DMS53 treated with DMSO at 0.1 percent for 48 hours (cell line): ENCODE measurements around the gene PLCL1.
"Not testable (repeated sequence)": the region's sequence is repeated elsewhere in the genome, so short reads cannot be mapped to it uniquely, and the experiment has no call there.

ENCODE experiments used
- DNase-seq: peaks from one replicate; lab custom pipeline; 2025; ENCODE audit not compliant: unreplicated experiment; lab: John Stamatoyannopoulos, UW

Gene PLCL1

GRCh38 chr2:198162276-198162675, 357.9 kb downstream of the PLCL1 start:
- DNase-seq, result no peak

DNA sequence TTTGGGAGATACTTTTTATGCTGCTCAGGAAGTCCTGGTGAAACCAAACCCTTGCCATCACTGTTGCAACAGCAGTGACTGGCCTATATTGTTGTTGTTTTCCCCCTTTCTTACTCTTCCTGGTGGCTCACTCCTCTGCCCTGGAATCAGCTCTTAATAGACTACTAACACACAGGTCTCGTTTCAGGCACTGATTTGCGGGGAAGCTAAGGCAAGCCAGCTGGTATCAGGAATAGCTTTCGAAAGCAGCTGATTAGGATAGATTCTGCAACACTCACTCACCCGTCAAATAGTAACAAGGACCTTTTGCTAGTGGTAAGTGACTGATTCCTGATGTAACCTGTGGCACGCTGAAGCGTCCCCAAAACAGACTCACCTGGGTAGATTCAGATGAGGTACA, 360.4 kb downstream of the PLCL1 start:
- no peak for DNase-seq

- DNase-seq, result no peak
Measured at GRCh38 chr2:198165289-198165688, 360.9 kb downstream of the PLCL1 start.

- DNase-seq, result no peak
Measured at GRCh38 chr2:198167346-198167745, 363.0 kb downstream of the PLCL1 start.

- DNase-seq, result no peak
Measured at GRCh38 chr2:198168651-198169050, 364.3 kb downstream of the PLCL1 start.

DNA sequence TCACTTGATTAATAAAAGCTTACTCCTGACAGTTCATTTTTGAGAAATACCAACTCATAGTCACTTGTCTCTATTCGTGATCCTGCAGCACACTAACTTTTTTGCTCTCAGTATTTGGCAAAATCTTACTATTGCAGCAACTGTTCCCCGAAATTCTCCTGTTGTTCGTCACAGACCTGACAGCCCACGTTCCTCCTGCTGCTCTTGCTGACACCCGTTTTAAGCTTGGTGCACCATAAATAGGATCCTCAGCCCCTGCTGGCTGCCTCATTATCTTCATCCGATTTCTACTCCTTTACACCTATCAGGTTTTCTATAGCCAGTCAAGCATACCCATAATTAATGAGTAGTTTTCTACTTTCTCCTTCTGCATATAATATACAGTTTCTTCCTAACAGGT, 368.8 kb downstream of the PLCL1 start:
- no peak for DNase-seq

DNA sequence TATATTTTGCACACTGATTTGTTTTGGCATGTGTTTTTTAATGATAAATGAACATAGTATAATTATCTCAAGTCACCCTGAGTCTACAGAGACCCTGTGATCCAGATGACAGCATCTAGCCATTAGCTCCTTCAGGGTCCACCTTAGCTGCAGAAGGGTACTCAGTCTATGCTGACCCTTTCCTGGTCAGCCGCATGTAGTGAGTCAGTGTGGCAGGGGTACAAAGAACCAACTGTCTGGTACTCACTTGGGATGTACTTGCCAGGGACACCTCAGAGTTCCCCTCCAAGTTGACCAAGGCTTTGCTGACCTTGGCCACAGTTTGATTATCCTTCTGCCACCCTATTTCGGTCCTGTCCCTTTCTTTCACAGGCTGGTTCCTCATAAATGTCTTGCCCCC, 369.5 kb downstream of the PLCL1 start:
- no peak for DNase-seq

DNA sequence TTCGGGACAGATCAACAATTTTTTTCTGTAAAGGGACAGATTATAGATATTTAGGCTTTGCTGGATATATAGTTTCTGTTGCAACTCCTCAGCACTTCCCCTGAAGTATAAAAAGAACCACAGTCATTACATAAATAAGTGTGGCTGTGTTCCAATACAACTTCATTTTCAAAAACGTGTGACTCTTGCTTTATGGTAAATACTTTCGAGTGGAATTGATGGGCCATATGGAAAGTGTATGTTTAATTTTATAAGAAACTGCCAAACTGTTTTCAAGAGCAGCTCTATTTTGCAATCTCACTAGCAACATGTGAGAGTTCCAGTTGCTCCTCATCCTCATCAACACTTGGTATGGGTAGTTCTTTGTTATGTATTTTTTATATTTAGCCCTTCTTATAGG, 370.9 kb downstream of the PLCL1 start:
- no peak for DNase-seq

GRCh38 chr2:198177040-198177439, 372.6 kb downstream of the PLCL1 start:
- DNase-seq, result no peak

GRCh38 chr2:198178766-198179165, 374.4 kb downstream of the PLCL1 start:
- no peak for DNase-seq

GRCh38 chr2:198186257-198186656, 381.9 kb downstream of the PLCL1 start:
- no peak for DNase-seq

GRCh38 chr2:198187841-198188240, 383.4 kb downstream of the PLCL1 start:
- no peak for DNase-seq

- no peak for DNase-seq
Measured at GRCh38 chr2:198188982-198189381, 384.6 kb downstream of the PLCL1 start.

- DNase-seq, result no peak
Measured at GRCh38 chr2:198191651-198192050, 387.3 kb downstream of the PLCL1 start.

DNA sequence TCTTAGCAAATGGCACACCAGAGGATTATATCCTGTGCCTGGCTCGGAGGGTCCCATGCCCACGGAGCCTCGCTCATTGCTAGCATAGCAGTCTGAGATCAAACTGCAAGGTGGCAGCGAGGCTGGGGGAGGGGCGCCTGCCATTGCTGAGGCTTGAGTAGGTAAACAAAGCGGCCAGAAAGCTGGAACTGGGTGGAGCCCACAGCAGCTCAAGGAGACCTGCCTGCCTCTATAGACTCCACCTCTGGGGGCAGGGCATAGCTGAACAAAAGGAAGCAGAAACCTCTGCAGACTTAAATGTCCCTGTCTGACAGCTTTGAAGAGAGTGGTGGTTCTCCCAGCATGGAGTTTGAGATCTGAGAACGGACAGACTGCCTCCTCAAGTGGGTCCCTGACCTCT, 392.2 kb downstream of the PLCL1 start:
- DNase-seq, result not testable (repeated sequence)
